ENCODE data around the gene UCN3. TPM values are rescaled to one million over a fixed set of nuclear protein-coding genes. Genes with fewer than 3 reads are reported as not detected.

UCN3 gene
- total RNA-seq, 1 experiment from 2014 or later, result not detected

DNA sequence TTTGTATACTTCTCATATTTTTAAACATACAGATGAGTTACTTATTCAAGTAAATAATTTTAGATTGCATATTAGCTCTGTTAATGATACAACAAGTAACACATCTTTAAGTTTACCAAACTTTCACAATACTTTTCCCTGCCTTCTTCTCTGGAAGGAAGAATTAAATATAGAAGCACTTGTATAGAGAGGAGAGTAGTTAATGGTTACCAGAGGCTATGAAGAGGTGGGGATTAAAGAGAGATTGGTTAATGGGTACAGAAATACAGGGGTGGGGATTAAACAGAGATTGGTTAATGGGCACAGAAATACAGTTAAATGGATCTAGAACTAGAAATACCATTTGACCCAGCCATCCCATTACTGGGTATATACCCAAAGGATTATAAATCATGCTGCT lies 20.0 kb upstream of the UCN3 start:
- H3K4me1 Mint-ChIP-seq, result peaks cover 4 to 5% of the 10 kb centered on the region in 2 experiments; a peak in 3 of 4 replicates
- H3K23me2 ChIP-seq (ENCODE audit: insufficient read length, low read depth, low read length, poor library complexity, severe bottlenecking), result no peaks in the 10 kb centered on the region
- no peak overlapping the region for H3K4me2 ChIP-seq (ENCODE audit: insufficient read depth, insufficient read length, low read length)
- H2BK5ac ChIP-seq (ENCODE audit: insufficient read length, low read length), result no peak overlapping the region
- no peak overlapping the region for H2BK120ac ChIP-seq (ENCODE audit: low read depth, low read length, poor library complexity, severe bottlenecking)
- H2AK5ac ChIP-seq (ENCODE audit: insufficient read length, low read length), result no peak overlapping the region
- H3K14ac ChIP-seq (ENCODE audit: insufficient read depth, low read length), result no peak overlapping the region
- H3K27ac ChIP-seq (ENCODE audit: insufficient read length, low read depth, low read length), result no peak overlapping the region
- no peaks in the 10 kb centered on the region for H3K79me2 ChIP-seq (ENCODE audit: insufficient read depth, low read length)
- H3K79me1 ChIP-seq (ENCODE audit: insufficient read depth, low read depth, low read length, poor library complexity, severe bottlenecking), result no peaks in the 10 kb centered on the region
- peaks cover 1 to 28% of the 10 kb centered on the region in 2 experiments; a peak in 3 of 5 replicates for H3K9me3 Mint-ChIP-seq
- no peaks in the 10 kb centered on the region; the same call in 1 of the 2 replicates for H3K27me3 Mint-ChIP-seq (ENCODE audit: low read depth)
- no peaks in the 10 kb centered on the region for H3K9me3 ChIP-seq (ENCODE audit: control insufficient read depth, low read depth, low read length)
- H4K8ac ChIP-seq (replicated peaks; ENCODE audit: insufficient read length, low read depth, low read length), result no peak overlapping the region
- H3K4me3 Mint-ChIP-seq, result no peak overlapping the region
- H2BK20ac ChIP-seq (ENCODE audit: low read depth, low read length, poor library complexity, severe bottlenecking), result no peak overlapping the region
- no peak overlapping the region for H3K56ac ChIP-seq (ENCODE audit: insufficient read length, low read depth, low read length)
- no peak for DNase-seq
- H4K5ac ChIP-seq (ENCODE audit: insufficient read length, low read depth, low read length), result no peak overlapping the region
- no peaks in the 10 kb centered on the region for H3K27me3 ChIP-seq (ENCODE audit: insufficient read depth, low read length)
- H3K9ac ChIP-seq (ENCODE audit: extremely low read depth, insufficient read length, low read length), result no peak overlapping the region
- TF ChIP-seq, protein P1, sequence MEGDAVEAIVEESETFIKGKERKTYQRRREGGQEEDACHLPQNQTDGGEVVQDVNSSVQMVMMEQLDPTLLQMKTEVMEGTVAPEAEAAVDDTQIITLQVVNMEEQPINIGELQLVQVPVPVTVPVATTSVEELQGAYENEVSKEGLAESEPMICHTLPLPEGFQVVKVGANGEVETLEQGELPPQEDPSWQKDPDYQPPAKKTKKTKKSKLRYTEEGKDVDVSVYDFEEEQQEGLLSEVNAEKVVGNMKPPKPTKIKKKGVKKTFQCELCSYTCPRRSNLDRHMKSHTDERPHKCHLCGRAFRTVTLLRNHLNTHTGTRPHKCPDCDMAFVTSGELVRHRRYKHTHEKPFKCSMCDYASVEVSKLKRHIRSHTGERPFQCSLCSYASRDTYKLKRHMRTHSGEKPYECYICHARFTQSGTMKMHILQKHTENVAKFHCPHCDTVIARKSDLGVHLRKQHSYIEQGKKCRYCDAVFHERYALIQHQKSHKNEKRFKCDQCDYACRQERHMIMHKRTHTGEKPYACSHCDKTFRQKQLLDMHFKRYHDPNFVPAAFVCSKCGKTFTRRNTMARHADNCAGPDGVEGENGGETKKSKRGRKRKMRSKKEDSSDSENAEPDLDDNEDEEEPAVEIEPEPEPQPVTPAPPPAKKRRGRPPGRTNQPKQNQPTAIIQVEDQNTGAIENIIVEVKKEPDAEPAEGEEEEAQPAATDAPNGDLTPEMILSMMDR (conservative IDR thresholded peaks at IDR 0.05), result no peak
- H2AFZ ChIP-seq (ENCODE audit: low read length), result no peak overlapping the region
- no peak overlapping the region for H3K23ac ChIP-seq (ENCODE audit: insufficient read length, low read depth, low read length)
- no peaks in the 10 kb centered on the region for H3K36me3 Mint-ChIP-seq (ENCODE audit: insufficient read depth in 1 of 3, low read depth in 3 of 3)
- no peak overlapping the region for H2BK15ac ChIP-seq (ENCODE audit: low read depth, low read length)
- no peak overlapping the region for H3K4ac ChIP-seq (ENCODE audit: low read depth, low read length)
- no peak overlapping the region for H3T11ph ChIP-seq (ENCODE audit: low read length)
- no peak overlapping the region for H2BK12ac ChIP-seq (ENCODE audit: insufficient read length, low read depth, low read length)
- no peak overlapping the region for H3K27ac Mint-ChIP-seq
- no peak overlapping the region for H4K91ac ChIP-seq (ENCODE audit: insufficient read length, low read depth, low read length)
- H3K18ac ChIP-seq (ENCODE audit: insufficient read length, low read depth, low read length), result no peak overlapping the region
- H3K4me1 ChIP-seq (ENCODE audit: insufficient read depth, low read length), result no peaks in the 10 kb centered on the region
- no peaks in the 10 kb centered on the region for H4K20me1 ChIP-seq (ENCODE audit: control insufficient read depth, insufficient read depth, insufficient read length)

Data from H9 (cell line).